ENCODE measurements around the gene IRF7. TPM values are rescaled to one million over a fixed set of nuclear protein-coding genes. Genes with fewer than 3 reads are reported as not detected.

IRF7 gene
- total RNA-seq, 1 donor from 2014 or later, result 29.1 TPM

DNA sequence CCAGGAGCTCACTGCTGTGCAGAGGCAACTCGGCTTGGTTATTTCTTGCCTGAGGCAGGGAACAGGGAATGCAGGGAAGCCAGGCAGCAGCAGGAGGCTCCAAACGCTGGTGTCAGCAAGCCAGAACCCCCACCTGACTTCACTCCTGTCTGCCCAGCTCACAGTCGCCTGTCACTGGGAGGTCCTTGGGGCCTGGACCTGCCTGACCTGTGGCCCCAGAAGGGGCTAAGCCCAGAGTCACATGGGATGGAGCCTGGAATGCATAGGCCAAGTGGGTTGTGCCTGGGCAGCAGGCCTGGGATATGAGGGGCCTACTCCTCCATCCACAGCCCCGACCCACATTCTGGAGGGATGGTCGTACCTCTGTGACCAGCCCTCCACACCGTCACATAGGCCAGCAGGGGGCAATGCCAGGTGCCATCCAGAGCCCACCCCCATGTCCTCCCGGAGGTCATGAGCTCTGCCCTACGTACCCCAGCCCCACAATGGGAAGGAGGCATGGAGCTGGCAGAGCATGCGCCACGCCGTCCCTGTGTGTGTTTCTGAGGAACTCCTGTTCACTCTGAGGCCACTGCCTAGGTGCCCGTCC is 49.7 kb downstream of the IRF7 start:
- no peak for DNase-seq (ENCODE audit: low spot score)

DNA sequence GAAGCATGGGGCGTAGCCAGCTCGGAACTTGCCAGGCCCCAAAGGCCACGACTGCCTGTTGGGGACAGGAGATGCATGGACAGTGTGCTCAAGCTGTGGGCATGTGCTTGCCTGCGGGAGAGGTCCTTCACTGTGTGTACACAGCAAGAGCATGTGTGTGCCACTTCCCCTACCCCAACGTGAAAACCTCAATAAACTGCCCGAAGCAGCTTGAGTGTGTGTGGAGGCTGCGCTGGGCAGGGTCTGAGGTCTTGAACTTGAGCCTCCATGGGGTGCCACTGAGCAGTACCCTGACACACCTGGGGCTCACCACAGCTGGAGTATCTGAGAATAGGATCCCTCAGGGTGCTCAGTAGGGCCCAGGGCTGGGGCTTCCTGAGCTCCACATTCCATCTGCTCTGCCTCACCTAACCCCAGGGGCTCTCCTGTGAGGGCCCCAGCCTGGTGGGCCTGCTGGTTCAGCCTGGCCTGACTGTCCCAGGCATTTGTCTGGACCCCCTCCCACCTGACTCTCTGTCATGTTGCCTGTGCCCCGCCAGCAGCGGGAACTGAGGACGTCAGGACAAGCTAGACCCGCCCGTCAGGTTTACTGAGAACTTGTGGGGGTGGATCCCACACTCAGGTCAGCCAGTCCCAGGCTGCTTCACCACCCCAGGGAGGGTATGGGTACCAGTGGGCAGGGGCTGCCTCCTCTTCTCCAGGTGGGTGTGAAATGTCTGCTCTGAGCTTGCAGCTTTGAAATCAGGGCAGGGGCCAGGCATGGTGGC is 51.8 kb downstream of the IRF7 start:
- DNase-seq (ENCODE audit: low spot score), result no peak

DNA sequence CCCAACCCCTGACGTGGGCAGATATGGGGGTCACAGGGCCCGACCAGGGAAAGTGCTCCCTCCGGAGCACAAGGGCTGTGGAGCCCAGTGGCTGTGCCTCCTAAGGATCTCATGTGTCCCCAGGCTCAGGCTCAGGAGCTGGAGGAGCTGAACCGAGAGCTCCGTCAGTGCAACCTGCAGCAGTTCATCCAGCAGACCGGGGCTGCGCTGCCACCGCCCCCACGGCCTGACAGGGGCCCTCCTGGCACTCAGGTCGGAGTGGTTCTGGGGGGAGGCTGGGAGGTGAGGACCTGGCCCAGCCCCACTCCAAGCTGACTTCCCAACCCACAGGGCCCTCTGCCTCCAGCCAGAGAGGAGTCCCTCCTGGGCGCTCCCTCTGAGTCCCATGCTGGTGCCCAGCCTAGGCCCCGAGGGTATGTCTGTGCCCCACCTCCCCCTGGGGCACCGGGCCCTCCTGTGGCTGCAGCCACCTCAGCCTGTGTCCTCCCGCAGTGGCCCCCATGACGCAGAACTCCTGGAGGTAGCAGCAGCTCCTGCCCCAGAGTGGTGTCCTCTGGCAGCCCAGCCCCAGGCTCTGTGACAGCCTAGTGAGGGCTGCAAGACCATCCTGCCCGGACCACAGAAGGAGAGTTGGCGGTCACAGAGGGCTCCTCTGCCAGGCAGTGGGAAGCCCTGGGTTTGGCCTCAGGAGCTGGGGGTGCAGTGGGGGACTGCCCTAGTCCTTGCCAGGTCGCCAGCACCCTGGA is 52.5 kb downstream of the IRF7 start:
- no peak for DNase-seq (ENCODE audit: low spot score)

Small RNA genes within 50 kb of the gene (microRNA-seq; reads per million reads assigned to microRNA genes)
- gene MIR210 (ENCODE audit: borderline number of aligned reads), result 31.2 reads per million, percentile 29 among the genes with 10 or more reads in this experiment

Other genes starting within 250 kb of the IRF7 start
- not detected for gene B4GALNT4, start 246.5 kb downstream of the IRF7 start, total RNA-seq
- gene PKP3, start 221.7 kb downstream of the IRF7 start, total RNA-seq, result 1.2 TPM
- 25.3 TPM for gene SIGIRR, start 201.0 kb downstream of the IRF7 start, total RNA-seq
- gene ANO9, start 173.9 kb downstream of the IRF7 start, total RNA-seq, result 1.2 TPM
- gene PTDSS2, start 165.7 kb downstream of the IRF7 start, total RNA-seq, result 26.9 TPM
- gene RNH1, start 108.7 kb downstream of the IRF7 start, total RNA-seq, result 231 TPM
- 65.2 TPM for gene HRAS, start 80.4 kb downstream of the IRF7 start, total RNA-seq
- 0.71 TPM for gene LRRC56, start 78.4 kb downstream of the IRF7 start, total RNA-seq
- 0.87 TPM for gene LMNTD2, start 55.2 kb downstream of the IRF7 start, total RNA-seq
- gene RASSF7, start 55.0 kb downstream of the IRF7 start, total RNA-seq, result 2.0 TPM
- 29.3 TPM for gene PHRF1, start 39.5 kb downstream of the IRF7 start, total RNA-seq
- 1.1 TPM for gene CDHR5, start 9.0 kb upstream of the IRF7 start, total RNA-seq
- gene SCT, start 11.2 kb upstream of the IRF7 start, total RNA-seq, result not detected
- 0.71 TPM for gene DRD4, start 21.3 kb upstream of the IRF7 start, total RNA-seq
- gene DEAF1, start 79.3 kb upstream of the IRF7 start, total RNA-seq, result 25.9 TPM
- 14.6 TPM for gene TMEM80, start 79.9 kb upstream of the IRF7 start, total RNA-seq
- 12.1 TPM for gene EPS8L2, start 90.3 kb upstream of the IRF7 start, total RNA-seq
- gene TALDO1, start 131.5 kb upstream of the IRF7 start, total RNA-seq, result 277 TPM
- gene GATD1, start 161.5 kb upstream of the IRF7 start, total RNA-seq, result 54.1 TPM
- not detected for gene CEND1, start 174.1 kb upstream of the IRF7 start, total RNA-seq
- 26.3 TPM for gene SLC25A22, start 182.3 kb upstream of the IRF7 start, total RNA-seq
- gene PIDD1, start 189.3 kb upstream of the IRF7 start, total RNA-seq, result 10.2 TPM
- 2,673 TPM for gene RPLP2, start 194.0 kb upstream of the IRF7 start, total RNA-seq
- gene PNPLA2, start 203.0 kb upstream of the IRF7 start, total RNA-seq, result 1,877 TPM
- gene CRACR2B, start 212.0 kb upstream of the IRF7 start, total RNA-seq, result 6.8 TPM
- gene CD151, start 217.0 kb upstream of the IRF7 start, total RNA-seq, result 776 TPM
- 203 TPM for gene POLR2L, start 226.6 kb upstream of the IRF7 start, total RNA-seq
- gene TSPAN4, start 226.9 kb upstream of the IRF7 start, total RNA-seq, result 120 TPM

Data from mesenteric fat pad (tissue), 1 donor.